Testis (tissue), 3 donors: ENCODE results near the gene DALRD3. TPM values are rescaled to one million over a fixed set of nuclear protein-coding genes. Genes with fewer than 3 reads are reported as not detected.

ENCODE experiments used
- microRNA counts, 2 donors: library from miRNA; unstranded; fragments of <30 nt; microRNA quantifications; one replicate each; lab custom pipeline; 2016
- microRNA-seq, 2 donors: library from miRNA; unstranded; fragments of <30 nt; microRNA quantifications; one replicate each; pipeline ENCODE4, GENCODE V29; 2016; ENCODE audit warnings: borderline number of aligned reads in 2 of 2, borderline replicate concordance in 1 of 2
- polyA plus RNA-seq: library from polyadenylated mRNA; stranded (reverse); fragments of 350-450 nt; fragmentation: Illumina TruSeq; extraction: RNeasy Lipid Tissue Mini Kit (QIAGEN cat#74804); gene quantifications from one replicate; pipeline ENCODE4 v1.2.3, GENCODE V29; 2014; ENCODE audit warnings: low read depth, low replicate concordance; ENCODE audit not compliant: insufficient read depth
- small RNA-seq, 2 donors: library from RNA; depleted of rRNA; stranded (forward); fragments of <200 nt; gene quantifications; one replicate each; pipeline ENCODE3, GENCODE V24; 2016
- total RNA-seq, 2 donors: library from RNA; depleted of rRNA; stranded (reverse); fragments of >200 nt; gene quantifications; one replicate each; pipeline ENCODE4 v1.2.3, GENCODE V29; 2016

DALRD3 gene
- total and polyA plus RNA-seq, 3 donors from 2014 or later: 92.0 to 121 (median 106) TPM

MicroRNAs within 50 kb of the gene (microRNA counts, 767-probe panel; counts per million panel counts)
- microRNA hsa-miR-191-5p (lab: Ali Mortazavi, UCI) (9,936 to 10,947 counts per million in 2 donors), microRNA hsa-miR-425-5p (lab: Ali Mortazavi, UCI) (0 to 152 counts per million in 2 donors)

Small RNA genes lying within 50 kb of the gene (microRNA-seq; reads per million reads assigned to microRNA genes)
- gene MIR191 (15,231 to 18,667 reads per million in 2 donors), gene MIR425 (1,002 to 1,467 reads per million in 2 donors)

Small RNA genes lying within 50 kb of the gene (small RNA-seq; reads per million reads assigned to genes)
- gene MIR191 (1,896 to 2,457 reads per million in 2 donors), gene MIR425 (2.6 to 6.1 reads per million in 2 donors)

Other genes starting within 250 kb of the DALRD3 start
- gene PRKAR2A, start 170.7 kb downstream of the DALRD3 start, total RNA-seq: 100 to 1,000 TPM in 1 of 2 donors, 10 to 100 TPM in 1; 52.2 to 150 TPM
- 166 TPM for gene PRKAR2A, start 170.7 kb downstream of the DALRD3 start, polyA plus RNA-seq
- 10 to 100 TPM; 13.0 to 15.7 TPM for gene SLC25A20, start 119.7 kb downstream of the DALRD3 start, total RNA-seq
- 19.6 TPM for gene SLC25A20, start 119.7 kb downstream of the DALRD3 start, polyA plus RNA-seq
- gene ARIH2, start 99.7 kb downstream of the DALRD3 start, total RNA-seq: 100 to 1,000 TPM; 127 to 157 TPM
- 106 TPM for gene ARIH2, start 99.7 kb downstream of the DALRD3 start, polyA plus RNA-seq
- gene P4HTM, start 28.3 kb downstream of the DALRD3 start, total RNA-seq: 100 to 1,000 TPM; 107 to 122 TPM
- gene P4HTM, start 28.3 kb downstream of the DALRD3 start, polyA plus RNA-seq: 52.3 TPM
- 100 to 1,000 TPM; 171 to 172 TPM for gene WDR6, start 11.2 kb downstream of the DALRD3 start, total RNA-seq
- 92.0 TPM for gene WDR6, start 11.2 kb downstream of the DALRD3 start, polyA plus RNA-seq
- 100 to 1,000 TPM; 324 to 416 TPM for gene NDUFAF3, start 3.5 kb upstream of the DALRD3 start, total RNA-seq
- gene NDUFAF3, start 3.5 kb upstream of the DALRD3 start, polyA plus RNA-seq: 544 TPM
- 10 to 100 TPM; 93.0 to 98.5 TPM for gene IMPDH2, start 10.8 kb upstream of the DALRD3 start, total RNA-seq
- 95.0 TPM for gene IMPDH2, start 10.8 kb upstream of the DALRD3 start, polyA plus RNA-seq
- 100 to 1,000 TPM; 280 to 287 TPM for gene QRICH1, start 75.5 kb upstream of the DALRD3 start, total RNA-seq
- 126 TPM for gene QRICH1, start 75.5 kb upstream of the DALRD3 start, polyA plus RNA-seq
- 100 to 1,000 TPM; 198 to 246 TPM for gene QARS1, start 86.2 kb upstream of the DALRD3 start, total RNA-seq
- gene QARS1, start 86.2 kb upstream of the DALRD3 start, polyA plus RNA-seq: 175 TPM
- 100 to 1,000 TPM in 1 of 2 donors, 10 to 100 TPM in 1; 82.7 to 102 TPM for gene USP19, start 102.2 kb upstream of the DALRD3 start, total RNA-seq
- 77.2 TPM for gene USP19, start 102.2 kb upstream of the DALRD3 start, polyA plus RNA-seq
- gene LAMB2, start 114.5 kb upstream of the DALRD3 start, total RNA-seq: 100 to 1,000 TPM; 336 to 503 TPM
- 276 TPM for gene LAMB2, start 114.5 kb upstream of the DALRD3 start, polyA plus RNA-seq
- 10 to 100 TPM; 34.3 to 55.0 TPM for gene CCDC71, start 147.8 kb upstream of the DALRD3 start, total RNA-seq
- 27.6 TPM for gene CCDC71, start 147.8 kb upstream of the DALRD3 start, polyA plus RNA-seq
- 10 to 100 TPM; 56.6 to 78.2 TPM for gene KLHDC8B, start 153.0 kb upstream of the DALRD3 start, total RNA-seq
- gene KLHDC8B, start 153.0 kb upstream of the DALRD3 start, polyA plus RNA-seq: 55.8 TPM